Hematopoietic multipotent progenitor cell (in vitro differentiated cells): ENCODE results near the gene ACSS1. TPM values are rescaled to one million over a fixed set of nuclear protein-coding genes. Genes with fewer than 3 reads are reported as not detected.

Experiments used
- DNase-seq, 3 donors: peaks; one replicate each; pipeline ENCODE4 v3.0.0-alpha.2; 2011 to 2015; ENCODE audit warnings: low read depth in 2 of 3, low spot score in 2 of 3
- total RNA-seq: library from RNA; depleted of rRNA; stranded (reverse); fragments of >200 nt; gene quantifications from one replicate; pipeline ENCODE4 v1.2.3, GENCODE V29; 2012

The ACSS1 gene
- total RNA-seq, 1 donor: 114 TPM

DNA sequence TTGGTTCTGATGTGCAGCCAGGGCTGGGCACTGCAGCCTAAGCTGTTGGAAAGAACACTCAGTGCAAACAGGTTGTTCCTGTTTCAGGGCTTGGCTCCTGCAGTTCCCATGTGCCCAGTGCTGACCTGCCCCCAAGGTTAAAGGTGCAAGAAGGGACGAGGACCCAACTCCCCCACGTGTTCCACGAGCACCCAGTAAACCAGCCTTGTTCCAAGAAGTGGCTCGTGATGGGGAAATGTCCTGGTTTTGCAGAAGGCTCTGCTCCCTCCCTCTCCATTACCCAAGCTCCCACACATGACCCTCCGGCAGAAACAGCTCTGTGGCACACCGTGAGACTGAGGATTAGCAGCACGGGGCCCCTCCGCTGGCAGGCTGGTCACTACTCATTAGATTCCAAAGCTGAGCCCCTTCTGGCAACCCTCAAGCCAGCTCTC, 9.4 kb downstream of the ACSS1 start:
- no peak for DNase-seq

DNA sequence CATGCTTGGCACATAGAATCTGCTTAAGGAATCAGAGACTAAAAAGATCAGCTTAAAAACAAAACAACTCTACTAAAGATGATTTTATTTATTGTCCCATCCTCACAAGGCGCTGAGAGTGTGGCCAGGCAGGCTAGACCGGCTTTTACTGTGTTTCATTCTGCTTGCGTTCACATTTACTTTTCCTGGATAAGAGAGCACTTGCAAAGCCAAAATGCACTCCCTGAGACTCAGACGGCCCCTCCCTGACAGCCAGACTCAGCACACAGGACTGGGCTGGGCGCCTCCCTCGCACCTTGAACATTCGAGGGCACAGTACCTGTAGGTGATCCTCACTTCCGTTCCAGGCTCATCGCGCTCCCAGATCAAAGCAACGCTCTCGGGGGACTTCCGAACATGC, 10.2 kb downstream of the ACSS1 start:
- no peak for DNase-seq

- DNase-seq: no peak
These were observed 10.9 kb downstream of the ACSS1 start for GRCh38 chr20:25046736-25047666.

DNA sequence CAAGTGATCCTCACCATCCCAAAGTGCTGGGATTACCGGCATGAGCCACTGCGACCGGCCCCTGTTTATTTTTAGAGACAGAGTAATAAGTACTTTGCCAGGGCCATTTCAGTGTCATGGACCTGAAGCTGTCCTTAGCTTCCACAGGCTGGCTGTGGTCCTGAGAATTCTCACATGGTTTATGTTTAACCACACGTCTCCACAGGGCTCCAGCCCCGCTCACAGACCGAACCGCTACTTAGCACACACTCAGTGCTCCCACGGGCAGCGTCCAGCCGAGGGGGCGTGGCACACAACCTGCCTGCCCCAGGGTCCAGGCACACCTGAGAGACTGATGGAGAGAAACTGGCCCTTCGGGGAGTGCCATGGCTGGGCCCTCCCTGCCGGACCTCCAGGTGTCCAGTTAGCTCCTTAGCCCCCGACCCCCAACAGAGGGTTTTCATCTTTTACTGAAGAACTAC, 11.7 kb downstream of the ACSS1 start:
- DNase-seq: no peak

DNA sequence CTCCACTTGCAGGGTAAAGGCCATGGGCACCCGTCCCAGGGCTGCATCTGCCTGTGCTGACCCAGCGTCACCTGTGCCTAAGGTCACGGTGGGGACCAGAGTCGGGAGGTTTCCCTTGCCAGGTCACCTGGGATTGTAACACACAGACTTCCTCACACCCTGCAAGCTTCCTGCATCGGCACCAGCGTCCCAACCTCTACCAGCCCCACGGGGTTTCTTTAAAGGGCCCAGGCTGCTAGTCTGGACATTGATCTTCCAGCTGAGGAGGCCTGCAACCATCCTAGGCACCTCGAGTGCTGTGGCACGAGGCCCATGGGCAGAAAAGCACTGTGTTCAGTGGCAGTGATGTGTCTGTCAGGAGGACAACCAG, 12.6 kb downstream of the ACSS1 start:
- no peak for DNase-seq

GRCh38 chr20:25044660-25045342, 13.1 kb downstream of the ACSS1 start:
- no peak for DNase-seq

- DNase-seq: no peak
These were observed 13.7 kb downstream of the ACSS1 start for GRCh38 chr20:25044261-25044560.

- DNase-seq: no peak
These were observed 14.3 kb downstream of the ACSS1 start for GRCh38 chr20:25043499-25044260.

GRCh38 chr20:25042531-25043498, 15.1 kb downstream of the ACSS1 start:
- DNase-seq: peak in 2 of 3 donors; percentile 75 to 85

DNA sequence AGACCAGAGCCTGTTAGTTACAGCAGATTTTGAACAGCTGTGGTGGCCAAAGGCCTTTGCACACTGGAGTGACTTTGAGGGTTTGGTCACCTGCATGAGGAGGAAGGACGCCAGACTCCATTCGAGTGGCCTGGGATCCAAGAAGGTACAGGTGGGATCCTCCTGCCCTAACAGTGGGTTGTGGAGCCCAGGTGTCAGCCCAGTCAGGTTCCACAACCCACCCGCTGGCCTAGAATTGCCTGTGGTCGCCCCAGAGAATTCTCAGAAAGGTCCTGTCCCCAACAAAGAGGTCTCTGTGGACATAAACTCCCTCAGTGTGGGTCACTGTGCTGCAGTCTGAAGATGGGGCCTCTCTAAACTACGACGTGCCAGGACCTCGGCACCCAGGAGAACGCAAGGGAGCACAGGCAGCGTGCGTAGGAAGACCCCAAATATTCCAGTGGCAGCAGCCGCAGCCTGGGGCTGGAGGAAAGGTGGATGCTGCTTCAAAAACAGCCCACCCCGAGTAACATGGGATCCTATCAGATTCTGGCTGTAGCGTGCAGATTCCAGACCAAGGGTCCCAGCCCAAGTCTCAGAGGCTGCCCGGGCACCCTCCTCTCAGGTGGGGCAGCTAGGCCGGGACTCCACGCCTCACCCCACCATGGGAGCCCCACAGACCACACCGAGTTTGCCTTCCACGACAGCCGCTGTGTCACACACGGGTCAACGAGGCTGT, 16.0 kb downstream of the ACSS1 start:
- no peak for DNase-seq

DNA sequence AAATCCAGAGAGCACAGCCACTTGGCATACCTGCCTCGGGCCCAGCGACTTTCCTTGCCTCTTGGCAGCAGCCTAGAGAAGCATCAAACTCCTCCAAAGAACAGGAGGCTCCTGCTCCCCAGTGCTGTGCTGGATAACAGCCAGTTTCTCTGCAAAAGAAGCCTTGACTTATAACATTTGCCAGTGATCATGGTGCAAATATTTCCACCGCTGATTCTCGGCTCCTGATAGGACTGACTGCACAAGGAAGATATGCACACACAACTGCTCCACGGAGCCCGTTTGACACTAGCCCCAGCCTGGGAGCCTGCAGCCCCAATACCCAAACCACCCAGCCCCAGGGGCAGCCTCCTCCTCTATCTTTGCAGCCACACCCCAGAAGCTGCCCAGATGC, 17.5 kb downstream of the ACSS1 start:
- no peak for DNase-seq

DNA sequence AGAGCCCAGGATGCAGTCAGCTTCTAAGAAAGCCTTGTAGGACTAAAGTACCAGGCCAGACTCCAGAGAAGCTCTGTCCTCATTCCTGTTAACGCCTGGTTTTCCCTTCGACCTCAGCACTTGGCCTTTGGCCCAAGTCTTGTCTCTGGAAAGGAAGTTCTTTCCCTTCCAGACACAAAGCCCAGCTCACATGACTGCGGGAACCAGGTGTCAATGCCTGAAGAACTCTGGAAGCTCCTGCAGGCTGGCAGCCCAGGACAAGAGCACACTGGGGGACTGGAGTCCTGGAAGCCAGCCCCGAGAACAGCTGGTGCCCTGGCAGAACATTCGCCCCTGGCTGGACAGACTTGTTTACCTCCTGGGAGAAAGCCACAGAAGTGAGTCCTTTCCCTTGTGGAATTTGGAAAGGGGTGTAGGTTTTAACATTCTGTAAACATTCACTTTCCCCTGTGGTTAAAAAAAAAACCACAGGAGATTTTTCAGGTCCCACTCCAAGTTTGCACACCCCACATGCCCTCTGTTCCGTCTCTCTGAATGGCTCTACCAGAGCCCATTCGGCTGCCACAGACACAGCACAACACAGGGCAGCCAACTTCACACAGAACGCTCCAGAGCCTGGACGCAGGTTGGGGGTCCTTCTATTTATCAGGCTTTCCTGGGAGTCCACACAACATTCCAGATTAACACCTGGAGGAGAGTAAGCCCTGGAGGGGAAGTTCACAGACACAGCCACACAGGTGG, 18.1 kb downstream of the ACSS1 start:
- DNase-seq: no peak

DNA sequence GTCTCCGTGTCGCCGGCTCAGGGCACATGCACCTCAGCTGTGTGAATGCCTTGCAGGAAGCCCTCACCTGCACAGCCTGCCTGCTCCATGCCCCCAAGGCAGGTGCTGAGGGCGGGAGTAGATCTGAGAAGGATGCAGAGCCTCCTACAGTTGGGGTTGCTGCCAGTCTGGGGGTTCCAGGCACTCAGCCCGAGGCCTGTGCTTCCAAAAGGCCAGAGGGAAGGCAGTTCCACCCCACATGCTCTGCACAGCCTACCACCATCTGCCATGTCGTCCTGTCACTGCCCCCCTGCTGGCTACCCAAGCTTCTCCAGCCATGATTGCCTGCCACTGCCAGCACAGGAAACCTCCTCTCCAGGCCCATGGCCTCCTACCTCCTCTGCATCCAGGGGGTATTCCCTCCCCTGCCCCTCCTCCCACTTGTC, 19.3 kb downstream of the ACSS1 start:
- DNase-seq: no peak

GRCh38 chr20:25038103-25038410, 19.9 kb downstream of the ACSS1 start:
- DNase-seq: no peak

- peak in 1 of 3 donors; percentile 19 for DNase-seq
These were observed 20.4 kb downstream of the ACSS1 start for GRCh38 chr20:25037288-25038102.

GRCh38 chr20:25036331-25036936, 21.5 kb downstream of the ACSS1 start:
- DNase-seq: peak in 1 of 3 donors; percentile 68

GRCh38 chr20:25035921-25036320, 22.0 kb downstream of the ACSS1 start:
- DNase-seq: peak in 2 of 3 donors; percentile 52 to 74

GRCh38 chr20:25033924-25034300, 24.0 kb downstream of the ACSS1 start:
- DNase-seq: no peak
